GM18867 (cell line): ENCODE measurements around the gene TMEM130.
A peak's percentile ranks its signal among the peaks of the same experiment; 100 is the strongest.

ENCODE experiments used
- ATAC-seq: cut with Tn5 transposase; IDR thresholded peaks from one replicate; pipeline ENCODE4 v1.9.1; 2021; ENCODE audit warnings: mild to moderate bottlenecking, moderate library complexity; ENCODE audit not compliant: unreplicated experiment

The TMEM130 gene

GRCh38 chr7:98810153-98810802, 59.5 kb downstream of the TMEM130 start:
- ATAC-seq = no peak

DNA sequence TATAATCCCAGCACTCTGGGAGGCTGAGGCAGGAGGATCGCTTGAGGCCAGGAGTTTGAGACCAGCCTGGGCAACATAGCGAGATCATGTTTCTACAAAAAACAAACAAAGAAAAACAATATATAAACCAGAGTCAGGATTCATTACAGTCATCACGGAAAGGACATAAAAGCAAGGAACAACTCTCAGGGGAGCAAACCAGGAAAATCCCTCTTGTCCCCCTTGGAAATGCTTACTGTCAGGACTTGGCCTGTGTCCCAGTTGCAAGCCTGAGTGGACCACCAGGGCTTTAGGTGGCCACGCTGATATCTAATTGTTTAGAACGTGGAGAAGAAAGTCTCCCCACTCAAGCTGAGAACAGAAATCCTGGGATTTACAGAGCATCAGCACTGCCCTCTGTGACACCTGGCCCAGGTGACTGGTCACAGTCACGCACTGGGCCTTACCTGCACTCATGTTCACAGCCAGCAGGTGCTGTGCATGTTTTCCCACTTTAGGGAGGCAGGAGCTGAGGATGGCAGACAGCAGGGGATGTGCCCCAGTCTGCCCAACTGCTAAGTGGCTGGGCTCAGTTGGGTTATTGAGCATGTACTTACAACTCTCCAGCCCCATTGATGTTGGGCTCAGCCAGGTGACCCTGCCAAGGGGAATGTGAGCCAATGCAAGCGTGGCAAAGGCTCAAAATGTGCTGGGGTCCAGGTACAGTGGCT, 60.9 kb downstream of the TMEM130 start:
- ATAC-seq = no peak

GRCh38 chr7:98807068-98808048, 62.5 kb downstream of the TMEM130 start:
- no peak for ATAC-seq

GRCh38 chr7:98805956-98806838, 63.6 kb downstream of the TMEM130 start:
- no peak for ATAC-seq

DNA sequence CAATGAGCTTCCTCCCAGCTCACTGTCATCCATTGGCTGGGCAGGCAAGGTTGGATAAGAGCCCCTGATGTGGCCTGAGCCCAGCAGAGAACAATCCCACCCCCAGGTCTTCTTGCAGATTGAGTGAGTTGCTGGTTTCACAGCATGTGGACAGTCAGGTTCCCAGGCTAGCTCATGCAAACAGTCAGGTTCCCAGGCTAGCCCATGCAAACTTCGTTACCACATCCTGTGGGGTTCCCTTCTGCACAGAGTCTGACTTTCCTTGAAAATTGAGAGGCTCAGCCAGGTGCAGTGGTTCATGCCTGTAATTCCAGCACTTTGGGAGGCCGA, 67.1 kb downstream of the TMEM130 start:
- peak; percentile 43 for ATAC-seq

- peak; percentile 87 for ATAC-seq
Observed at GRCh38 chr7:98802088-98802780, 67.6 kb downstream of the TMEM130 start.

DNA sequence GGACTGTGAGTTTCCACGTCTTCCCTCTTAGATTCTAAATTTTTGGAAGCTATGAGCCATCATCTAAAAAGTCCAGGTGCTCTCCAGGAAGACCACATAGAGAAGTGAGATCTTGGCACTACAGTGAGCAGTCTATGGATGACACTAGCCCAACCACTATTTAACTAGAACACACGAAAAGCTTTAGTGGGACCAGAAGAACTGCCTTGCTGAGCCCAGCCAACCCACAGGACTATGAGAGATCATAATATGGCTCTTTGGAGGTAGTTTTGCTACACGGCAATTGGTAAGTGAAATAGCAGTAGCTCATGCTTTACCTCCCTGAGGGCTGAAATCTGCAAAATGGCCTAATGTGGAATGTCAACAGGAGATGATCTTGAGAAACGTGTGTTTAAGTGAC, 68.8 kb downstream of the TMEM130 start:
- ATAC-seq = no peak

GRCh38 chr7:98797150-98797549, 72.7 kb downstream of the TMEM130 start:
- ATAC-seq = no peak
